Neural cell (in vitro differentiated cells): ENCODE results near the gene USB1.

Source experiments
- EP300 ChIP-seq: fragments of 450-650 bp; conservative IDR thresholded peaks from 2 replicates; pipeline ENCODE4 v1.6.1; 2014; ENCODE audit warnings: antibody characterized with exemption, mild to moderate bottlenecking, moderate library complexity; ENCODE audit not compliant: poor library complexity, severe bottlenecking
- EZH2 ChIP-seq: fragments of 200-600, 300-800 bp; shearing (Covaris generic), sonication (generic); IDR thresholded peaks from 2 replicates; pipeline ENCODE4 v1.6.1; 2014; ENCODE audit warnings: antibody characterized with exemption, low read length, borderline replicate concordance, mild to moderate bottlenecking; ENCODE audit not compliant: insufficient read depth, poor library complexity, severe bottlenecking
- MXI1 ChIP-seq: fragments of 450-650 bp; conservative IDR thresholded peaks from 2 replicates; pipeline ENCODE4 v1.6.1; 2014; ENCODE audit warnings: antibody characterized with exemption, mild to moderate bottlenecking; ENCODE audit not compliant: poor library complexity, severe bottlenecking
- POLR2AphosphoS5 ChIP-seq: IDR thresholded peaks from 2 replicates; pipeline ENCODE4 v1.6.1; 2012
- RAD21 ChIP-seq: fragments of 450-650 bp; conservative IDR thresholded peaks from 2 replicates; pipeline ENCODE4 v1.6.1; 2014; ENCODE audit warnings: antibody characterized with exemption, mild to moderate bottlenecking, moderate library complexity
- SMC3 ChIP-seq: fragments of 450-650 bp; conservative IDR thresholded peaks from 2 replicates; pipeline ENCODE4 v1.6.1; 2014; ENCODE audit warnings: antibody characterized with exemption, mild to moderate bottlenecking, moderate library complexity; ENCODE audit not compliant: poor library complexity
- TAF1 ChIP-seq: IDR thresholded peaks from 2 replicates; pipeline ENCODE4 v1.6.1; 2012; ENCODE audit warnings: low read depth
- TF ChIP-seq, protein P1 (sequence below): fragments of 450-650 bp; IDR thresholded peaks from 2 replicates; pipeline ENCODE4 v1.5.1; 2014; ENCODE audit warnings: antibody characterized with exemption, mild to moderate bottlenecking, moderate library complexity; ENCODE audit not compliant: poor library complexity, severe bottlenecking
- TF ChIP-seq, protein P2 (sequence below): IDR thresholded peaks from 2 replicates; pipeline ENCODE4 v1.6.1; 2012; ENCODE audit warnings: borderline replicate concordance

DNA sequence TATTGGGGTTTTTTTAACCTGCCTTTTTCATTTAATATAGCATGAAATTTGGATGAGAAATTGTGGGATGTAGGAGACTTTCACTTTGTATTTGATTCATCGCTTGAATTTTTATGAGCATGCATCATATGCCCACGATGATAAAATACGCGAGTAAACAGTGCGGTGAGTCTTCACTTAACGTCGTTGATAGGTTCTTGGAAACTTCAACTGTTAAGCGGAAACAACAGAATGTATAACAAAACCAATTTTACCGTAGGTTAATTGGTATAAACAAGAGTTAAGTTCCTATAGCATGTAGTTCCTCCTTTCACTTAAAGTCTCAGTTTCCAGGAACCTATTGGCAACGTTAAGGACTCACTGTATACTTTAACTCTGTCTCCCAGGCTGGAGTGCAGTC is 53.1 kb downstream of the USB1 start:
- TF ChIP-seq TAF1, result no peak
- TF ChIP-seq, protein P1, sequence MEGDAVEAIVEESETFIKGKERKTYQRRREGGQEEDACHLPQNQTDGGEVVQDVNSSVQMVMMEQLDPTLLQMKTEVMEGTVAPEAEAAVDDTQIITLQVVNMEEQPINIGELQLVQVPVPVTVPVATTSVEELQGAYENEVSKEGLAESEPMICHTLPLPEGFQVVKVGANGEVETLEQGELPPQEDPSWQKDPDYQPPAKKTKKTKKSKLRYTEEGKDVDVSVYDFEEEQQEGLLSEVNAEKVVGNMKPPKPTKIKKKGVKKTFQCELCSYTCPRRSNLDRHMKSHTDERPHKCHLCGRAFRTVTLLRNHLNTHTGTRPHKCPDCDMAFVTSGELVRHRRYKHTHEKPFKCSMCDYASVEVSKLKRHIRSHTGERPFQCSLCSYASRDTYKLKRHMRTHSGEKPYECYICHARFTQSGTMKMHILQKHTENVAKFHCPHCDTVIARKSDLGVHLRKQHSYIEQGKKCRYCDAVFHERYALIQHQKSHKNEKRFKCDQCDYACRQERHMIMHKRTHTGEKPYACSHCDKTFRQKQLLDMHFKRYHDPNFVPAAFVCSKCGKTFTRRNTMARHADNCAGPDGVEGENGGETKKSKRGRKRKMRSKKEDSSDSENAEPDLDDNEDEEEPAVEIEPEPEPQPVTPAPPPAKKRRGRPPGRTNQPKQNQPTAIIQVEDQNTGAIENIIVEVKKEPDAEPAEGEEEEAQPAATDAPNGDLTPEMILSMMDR, result no peak
- TF ChIP-seq POLR2AphosphoS5, result no peak
- TF ChIP-seq SMC3, result no peak
- no peak for TF ChIP-seq RAD21
- TF ChIP-seq EP300, result no peak
- TF ChIP-seq MXI1, result no peak
- TF ChIP-seq EZH2, result no peak
- TF ChIP-seq, protein P2, sequence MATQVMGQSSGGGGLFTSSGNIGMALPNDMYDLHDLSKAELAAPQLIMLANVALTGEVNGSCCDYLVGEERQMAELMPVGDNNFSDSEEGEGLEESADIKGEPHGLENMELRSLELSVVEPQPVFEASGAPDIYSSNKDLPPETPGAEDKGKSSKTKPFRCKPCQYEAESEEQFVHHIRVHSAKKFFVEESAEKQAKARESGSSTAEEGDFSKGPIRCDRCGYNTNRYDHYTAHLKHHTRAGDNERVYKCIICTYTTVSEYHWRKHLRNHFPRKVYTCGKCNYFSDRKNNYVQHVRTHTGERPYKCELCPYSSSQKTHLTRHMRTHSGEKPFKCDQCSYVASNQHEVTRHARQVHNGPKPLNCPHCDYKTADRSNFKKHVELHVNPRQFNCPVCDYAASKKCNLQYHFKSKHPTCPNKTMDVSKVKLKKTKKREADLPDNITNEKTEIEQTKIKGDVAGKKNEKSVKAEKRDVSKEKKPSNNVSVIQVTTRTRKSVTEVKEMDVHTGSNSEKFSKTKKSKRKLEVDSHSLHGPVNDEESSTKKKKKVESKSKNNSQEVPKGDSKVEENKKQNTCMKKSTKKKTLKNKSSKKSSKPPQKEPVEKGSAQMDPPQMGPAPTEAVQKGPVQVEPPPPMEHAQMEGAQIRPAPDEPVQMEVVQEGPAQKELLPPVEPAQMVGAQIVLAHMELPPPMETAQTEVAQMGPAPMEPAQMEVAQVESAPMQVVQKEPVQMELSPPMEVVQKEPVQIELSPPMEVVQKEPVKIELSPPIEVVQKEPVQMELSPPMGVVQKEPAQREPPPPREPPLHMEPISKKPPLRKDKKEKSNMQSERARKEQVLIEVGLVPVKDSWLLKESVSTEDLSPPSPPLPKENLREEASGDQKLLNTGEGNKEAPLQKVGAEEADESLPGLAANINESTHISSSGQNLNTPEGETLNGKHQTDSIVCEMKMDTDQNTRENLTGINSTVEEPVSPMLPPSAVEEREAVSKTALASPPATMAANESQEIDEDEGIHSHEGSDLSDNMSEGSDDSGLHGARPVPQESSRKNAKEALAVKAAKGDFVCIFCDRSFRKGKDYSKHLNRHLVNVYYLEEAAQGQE, result no peak
